Colon (tissue), 2 donors: ENCODE data around the gene CTNNA2.

Experiments used
- FAIRE-seq: peaks from 2 replicates; lab custom pipeline; 2012; peaks lifted over from hg19 to GRCh38; lab: Jason Lieb, UNC
- donor health status: control.
- donor health status: control.

Gene CTNNA2

DNA sequence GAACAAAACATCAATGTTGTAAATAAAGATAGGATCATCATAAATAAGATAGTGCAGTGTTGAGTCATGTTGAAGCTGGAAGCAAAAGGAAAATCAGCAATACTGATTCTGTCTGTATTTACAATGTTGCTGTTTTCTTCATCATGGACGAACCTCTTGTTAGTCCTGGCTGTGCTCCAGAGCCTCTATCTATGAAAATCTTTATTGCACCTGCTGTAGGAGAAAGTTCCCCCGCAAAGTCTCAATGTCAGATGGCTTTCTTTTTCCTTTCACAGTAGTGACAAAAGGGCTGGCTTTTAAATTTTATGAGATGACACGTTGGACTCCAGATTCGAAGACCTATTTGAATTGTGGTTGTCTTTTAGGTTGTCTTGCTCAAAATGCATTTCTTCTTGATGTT, 890.2 kb downstream of the CTNNA2 start:
- no peak for FAIRE-seq

DNA sequence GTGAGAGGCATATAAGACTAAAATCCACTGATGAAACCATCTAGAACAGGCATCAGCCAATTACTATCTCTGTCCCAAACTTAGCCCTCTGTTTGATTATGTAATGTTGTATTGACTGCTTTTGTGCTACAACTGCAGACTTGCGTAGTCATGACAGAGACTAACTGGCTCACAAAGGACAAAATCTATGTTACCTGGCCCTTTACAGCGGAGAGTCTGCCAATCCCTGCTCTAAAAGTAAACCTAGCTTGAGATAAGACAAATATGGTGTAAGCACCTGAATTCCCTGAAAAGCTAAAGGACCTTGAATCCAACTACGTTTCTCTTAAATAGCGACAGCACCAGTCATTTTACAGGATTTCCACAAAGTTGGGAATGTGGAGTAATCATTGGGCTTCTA, 894.5 kb downstream of the CTNNA2 start:
- FAIRE-seq = no peak

DNA sequence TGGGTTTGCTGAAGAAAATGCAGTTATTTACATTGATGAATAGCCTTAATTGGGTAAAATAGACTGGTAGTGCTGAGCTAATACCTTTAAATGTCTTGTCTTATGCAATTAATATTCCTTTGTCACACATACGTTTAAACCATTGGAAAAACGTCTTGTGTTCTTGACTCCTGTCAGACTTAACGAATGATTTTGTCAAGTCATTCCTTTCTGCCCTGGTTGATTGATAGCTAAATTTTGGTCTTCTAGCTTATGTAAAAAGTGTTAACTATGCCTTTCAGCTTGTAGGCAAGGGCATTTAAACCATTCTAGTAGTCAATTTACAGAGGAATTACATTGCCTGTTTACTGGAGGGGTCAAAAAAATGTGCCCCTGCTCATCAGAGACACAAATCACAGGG, 897.5 kb downstream of the CTNNA2 start:
- FAIRE-seq = no peak

DNA sequence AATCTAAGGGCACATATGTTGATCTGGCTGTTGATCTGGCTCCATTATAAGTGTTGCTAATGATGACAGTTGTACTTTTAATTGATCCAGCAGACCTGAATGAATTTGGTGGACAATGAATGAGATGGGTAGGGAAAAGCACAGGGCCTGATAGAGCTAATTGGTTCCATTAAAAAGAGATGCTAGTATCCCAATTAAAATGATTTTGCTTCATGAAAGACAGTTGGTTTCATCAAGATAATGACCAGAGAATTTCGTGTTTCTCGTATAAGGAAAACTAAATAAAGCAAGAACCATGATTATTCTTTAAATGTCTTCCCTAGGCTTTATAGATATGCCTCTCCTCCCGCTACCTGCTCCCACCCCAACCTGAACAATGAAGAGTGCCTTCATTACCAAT, 900.3 kb downstream of the CTNNA2 start:
- FAIRE-seq = no peak

DNA sequence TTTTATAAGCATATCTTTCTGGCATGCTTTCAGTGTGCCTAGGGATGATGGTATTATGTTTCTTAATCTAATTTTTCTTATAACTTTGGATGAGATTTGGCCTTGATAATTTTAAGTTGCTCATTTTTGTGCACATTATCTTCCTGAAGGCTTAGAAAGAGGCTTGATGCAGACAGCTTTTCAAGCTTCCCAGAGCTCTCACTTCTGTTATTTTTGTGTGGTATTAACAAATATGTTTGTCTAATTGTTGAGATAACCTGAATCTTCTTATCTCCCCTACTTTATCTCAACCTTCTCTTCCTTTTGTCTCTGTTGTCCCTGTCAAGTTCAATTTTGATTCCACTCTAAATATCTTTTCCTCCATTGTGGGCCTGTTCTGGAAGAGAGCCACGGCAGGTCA, 904.9 kb downstream of the CTNNA2 start:
- FAIRE-seq = no peak

DNA sequence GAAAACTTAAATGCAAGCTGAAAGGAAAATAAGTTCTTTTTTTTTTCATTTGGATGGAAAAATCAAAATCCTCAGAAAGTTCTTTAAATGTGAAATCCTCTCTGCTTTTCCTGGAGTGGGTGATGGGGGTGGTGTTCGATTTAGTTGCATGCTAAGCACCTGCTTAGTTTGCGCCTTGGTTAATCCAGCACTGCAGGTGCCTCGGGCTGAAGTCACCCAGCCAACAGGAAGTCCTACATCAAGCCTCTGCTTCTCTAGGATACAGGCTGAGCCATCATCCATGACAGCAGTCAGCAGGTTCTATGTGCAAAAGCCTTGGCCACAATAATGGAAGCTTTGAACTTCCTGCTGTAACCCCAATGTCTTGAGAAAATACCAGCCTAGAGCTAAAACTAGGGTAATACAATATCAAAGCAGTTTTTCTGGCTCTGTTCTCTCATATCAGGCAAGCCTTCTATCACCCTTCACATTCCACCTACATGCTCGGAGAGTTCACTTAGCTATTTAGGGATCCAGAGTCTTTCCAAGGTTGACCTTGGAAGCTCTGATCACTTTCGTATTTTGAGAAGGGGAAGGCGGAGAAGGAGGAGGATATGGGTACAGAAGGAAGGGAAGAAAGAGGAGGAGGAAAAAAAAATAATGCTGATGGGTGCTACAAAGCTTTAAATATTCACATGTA, 907.8 kb downstream of the CTNNA2 start:
- no peak for FAIRE-seq

DNA sequence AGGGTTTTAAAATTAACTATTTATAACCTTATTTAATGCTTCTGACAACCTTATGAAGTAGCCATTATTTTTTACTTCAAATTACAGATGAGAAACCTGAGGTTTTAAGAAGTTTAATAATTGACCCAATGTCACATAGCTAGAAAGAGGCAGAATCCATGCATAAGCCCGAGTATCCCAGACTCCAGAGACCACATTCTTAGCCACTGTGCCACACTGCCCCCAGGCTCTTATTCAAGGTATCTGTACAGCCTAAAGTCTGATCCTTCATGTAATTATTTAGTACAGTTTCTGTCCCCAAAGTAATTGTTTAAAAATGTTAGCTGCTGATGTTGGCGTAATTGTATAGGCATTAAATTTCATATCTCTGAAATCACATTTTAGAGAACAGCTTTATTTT, 916.4 kb downstream of the CTNNA2 start:
- FAIRE-seq = no peak

DNA sequence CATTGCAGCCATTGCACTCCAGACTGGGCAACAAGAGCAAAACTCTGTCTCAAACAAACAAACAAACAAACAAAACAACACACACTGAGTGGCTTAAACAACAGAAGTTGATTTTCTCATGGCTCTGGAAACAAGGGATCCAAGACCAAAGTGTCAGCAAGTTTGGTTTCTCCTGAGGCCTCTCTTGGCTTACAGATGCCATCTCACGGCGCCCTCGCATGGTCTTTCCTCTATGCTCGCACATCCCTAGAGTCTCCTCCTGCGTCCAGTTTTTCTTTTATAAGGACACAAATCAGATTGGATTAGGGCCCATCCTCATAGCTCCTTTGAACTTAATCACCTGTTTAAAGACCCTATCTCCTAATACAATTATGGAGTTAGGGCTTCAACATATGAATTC, 925.1 kb downstream of the CTNNA2 start:
- no peak for FAIRE-seq

DNA sequence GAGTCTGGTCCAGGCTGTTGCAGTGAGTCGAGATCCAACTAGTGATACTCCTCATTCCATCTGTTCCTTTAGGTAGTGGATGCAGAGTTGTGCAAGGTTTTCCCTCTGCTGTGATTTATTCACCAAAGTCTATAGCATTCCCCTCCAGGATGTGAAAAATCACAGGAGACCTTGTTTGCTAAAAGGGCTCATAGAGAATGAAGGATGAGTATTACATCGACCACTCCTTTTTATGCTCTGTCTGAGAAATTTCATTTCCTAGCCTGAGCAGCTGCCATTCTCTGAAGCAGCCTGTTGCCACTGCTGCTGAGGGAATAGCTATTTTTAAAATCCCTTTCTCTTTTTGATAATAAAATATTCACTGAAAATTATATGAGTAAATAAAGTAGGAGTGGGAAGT, 925.8 kb downstream of the CTNNA2 start:
- FAIRE-seq = no peak

DNA sequence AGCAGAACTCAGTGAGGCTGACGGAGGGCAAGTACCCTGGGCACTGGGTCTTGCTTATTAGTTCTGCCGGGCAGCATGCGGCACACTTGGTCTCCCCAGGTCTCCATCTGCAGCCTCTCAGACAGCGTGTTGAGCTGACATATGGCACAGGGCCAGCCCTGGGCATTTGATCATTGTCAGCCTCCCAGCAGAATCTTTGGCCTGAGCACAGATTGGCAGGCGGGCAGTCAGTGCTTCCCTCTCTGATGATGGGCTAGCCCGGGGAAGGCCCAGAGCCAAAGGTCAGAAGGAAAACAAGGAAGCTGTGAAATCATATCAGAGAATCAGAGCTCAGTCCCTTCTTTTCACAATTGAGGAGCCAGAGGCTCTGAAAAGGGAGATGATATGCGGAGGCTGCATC, 941.8 kb downstream of the CTNNA2 start:
- FAIRE-seq = no peak

DNA sequence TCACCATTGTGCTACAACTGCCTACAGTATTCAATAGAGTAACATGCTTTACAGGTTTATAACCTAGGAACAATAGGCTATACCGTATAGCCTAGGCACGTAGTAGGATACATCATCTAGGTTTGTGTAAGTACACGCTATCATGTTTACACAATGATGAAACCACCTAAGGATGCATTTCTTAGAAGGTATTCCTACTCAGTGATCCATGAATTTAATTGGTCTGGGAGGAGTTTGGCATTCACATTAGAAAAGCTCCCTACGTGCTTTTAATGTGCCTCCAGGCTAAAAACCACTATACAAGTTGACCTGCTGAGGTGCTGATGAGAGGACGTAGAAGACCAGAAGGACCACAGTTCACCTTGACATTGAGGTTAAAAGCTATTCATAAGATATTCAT, 946.2 kb downstream of the CTNNA2 start:
- no peak for FAIRE-seq

DNA sequence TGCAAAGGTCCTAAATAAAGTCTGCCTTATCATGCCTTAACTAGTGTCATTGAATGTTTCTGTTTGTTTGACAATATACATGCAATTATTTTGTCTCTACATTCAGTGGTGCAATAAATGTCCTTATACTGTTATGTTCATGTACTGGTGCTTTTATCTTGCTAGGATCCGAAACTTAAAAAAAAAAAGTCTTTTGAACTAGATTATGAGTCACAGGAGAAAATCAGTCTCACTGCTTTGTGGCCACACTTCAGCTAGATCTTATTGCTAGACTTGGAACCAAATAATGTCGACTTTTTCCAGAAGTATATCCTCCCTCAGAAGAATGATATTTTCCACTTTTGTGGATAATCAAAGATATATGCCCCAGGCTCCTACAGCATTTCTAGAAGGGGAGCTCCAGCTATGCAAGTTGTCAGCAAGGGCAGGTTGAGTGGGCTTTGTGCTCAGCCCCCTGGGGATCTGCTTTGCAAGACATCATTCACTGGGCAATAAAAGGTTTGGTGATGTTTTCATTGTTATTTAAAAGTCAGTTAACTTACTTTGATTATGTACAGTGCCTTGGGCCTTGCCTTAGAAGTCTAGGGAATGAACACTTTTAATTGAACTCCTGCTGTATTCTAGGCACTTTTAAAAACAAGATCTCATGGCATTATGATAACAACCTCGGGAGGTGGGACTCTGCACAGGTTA, 948.8 kb downstream of the CTNNA2 start:
- FAIRE-seq = no peak

DNA sequence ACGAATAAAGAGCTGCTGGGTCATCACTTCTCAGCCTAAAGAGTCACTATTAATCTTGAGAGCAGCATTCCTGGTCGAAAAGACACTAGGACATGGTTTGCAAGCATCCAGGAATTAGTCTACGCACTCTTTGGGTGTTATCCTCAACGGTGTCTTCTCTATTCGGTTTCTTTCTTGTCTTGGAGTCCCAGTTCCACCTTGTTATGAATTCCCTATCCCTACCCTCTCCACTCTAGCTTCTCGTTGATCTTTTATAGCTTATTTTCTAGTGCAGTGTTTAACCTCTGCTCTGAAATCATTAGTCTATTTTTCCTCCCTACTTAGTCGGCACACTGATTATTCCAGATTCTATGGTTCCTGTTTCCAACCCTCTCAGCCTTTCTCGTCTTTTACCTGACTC, 949.8 kb downstream of the CTNNA2 start:
- FAIRE-seq = no peak

DNA sequence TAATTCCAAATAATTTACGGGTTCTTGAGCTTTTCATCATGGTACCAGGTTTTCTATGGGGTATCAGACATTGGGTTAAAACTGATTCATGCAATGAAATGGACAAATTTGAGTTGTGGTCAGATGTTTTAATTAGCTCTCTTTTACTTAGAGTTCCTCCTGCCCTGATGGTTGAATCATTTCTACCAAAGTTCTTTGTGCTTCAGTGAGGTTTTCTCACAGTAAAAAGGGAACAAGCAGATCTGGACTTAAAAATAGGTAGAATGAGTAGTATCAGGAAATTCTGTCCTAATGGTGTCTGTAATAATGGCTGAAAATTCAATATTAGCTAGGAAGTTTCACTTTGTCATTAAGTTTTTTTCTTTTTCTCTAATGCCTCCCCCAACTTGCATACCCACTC, 951.4 kb downstream of the CTNNA2 start:
- FAIRE-seq = no peak

DNA sequence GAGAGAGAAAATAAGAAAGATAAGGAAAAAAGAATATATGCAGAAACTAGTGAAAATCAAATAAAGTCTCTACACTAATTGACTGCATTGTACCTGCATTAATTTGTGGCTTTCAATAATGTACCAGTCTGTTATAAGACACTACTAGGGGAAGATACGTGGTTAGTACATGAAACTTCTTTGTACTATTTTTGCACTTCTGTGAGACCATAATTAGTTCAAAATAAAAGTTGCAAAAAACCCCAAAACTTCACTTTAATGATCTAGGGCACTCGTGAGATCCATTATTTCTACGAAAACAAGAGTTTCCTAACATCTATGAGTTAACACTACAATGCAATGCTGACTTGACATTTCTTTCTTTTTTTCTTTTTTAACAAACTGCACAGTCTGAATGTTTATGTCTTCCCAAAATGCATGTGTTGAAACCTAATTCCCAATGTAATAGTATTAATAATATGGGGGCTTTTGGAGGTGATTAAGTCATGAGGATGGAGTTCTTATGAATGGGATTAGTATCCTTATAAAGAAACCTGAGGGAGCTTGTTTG, 954.5 kb downstream of the CTNNA2 start:
- no peak for FAIRE-seq

DNA sequence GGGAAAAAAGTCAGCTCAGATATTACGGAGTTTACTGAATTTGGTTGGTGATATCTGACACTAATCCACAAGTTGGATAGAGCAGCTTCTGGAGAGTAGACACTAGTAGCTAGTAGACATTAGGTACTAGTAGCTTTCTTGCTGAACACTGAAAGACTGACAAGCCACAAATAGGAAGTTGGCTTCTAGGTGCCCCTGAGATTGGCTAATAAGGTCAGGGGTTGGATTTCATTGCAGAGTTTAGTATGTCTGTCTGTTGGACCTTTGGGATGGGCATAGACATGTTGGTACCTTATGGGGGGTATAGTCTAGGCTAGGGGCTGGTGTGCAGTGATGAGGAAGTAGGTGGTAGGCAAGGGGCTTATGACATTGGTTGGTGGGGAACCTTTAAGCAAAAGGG, 956.6 kb downstream of the CTNNA2 start:
- no peak for FAIRE-seq

DNA sequence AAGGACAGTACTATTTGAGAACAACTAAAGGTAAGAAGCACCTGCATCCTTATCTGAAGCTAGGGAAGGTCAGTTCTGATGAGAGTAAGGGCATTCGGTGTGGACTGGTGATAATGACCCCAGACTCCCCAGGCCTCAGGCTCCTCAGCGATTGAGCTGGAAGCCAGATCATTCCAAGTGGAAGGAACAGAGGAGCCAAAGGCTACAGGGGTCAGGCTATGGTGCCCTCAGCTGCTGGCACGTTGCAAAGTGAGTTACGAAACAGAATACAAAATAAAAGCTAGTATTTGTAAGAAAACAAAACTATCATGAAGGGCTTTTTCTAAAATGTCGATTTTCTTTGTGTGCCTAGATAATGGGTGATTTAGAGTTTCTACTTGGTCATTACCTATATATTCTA, 960.2 kb downstream of the CTNNA2 start:
- FAIRE-seq = no peak

DNA sequence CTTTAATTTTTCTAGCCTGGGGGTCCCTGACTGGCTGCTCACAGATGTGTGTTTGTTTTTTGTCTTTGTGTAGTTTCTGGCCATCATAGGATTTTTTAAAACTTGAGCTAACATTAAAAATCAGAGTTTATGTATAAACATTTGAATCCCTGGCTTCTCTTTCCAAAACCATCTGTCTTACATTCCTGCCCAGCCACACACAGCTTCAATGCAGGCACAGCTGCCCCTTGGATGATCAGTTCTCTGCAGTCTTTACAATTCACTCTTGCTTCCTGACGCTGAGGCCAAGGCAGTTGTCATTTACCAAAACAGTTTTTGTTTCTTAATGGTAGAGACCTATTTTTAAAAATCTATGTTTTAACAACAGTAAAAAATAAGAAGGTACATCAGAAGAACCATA, 960.9 kb downstream of the CTNNA2 start:
- FAIRE-seq = no peak

DNA sequence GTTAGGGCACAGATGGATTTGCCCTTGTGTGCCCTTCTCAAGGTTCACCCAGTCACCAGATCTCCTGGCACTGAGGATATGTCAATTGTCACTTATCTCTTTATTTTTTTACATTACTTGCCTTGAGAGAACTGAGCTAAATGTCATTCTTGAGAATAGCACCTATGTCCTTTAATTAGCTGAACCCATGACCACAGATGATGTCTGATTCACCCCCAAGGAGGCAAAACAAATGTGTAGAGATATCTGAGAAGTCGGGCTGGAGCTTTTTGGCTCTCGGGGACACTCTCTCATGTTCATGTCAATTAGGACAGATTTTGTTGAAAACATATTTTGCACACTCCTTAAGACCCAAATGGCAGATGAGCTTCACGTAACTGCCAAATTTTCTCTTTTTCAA, 963.1 kb downstream of the CTNNA2 start:
- FAIRE-seq = no peak

DNA sequence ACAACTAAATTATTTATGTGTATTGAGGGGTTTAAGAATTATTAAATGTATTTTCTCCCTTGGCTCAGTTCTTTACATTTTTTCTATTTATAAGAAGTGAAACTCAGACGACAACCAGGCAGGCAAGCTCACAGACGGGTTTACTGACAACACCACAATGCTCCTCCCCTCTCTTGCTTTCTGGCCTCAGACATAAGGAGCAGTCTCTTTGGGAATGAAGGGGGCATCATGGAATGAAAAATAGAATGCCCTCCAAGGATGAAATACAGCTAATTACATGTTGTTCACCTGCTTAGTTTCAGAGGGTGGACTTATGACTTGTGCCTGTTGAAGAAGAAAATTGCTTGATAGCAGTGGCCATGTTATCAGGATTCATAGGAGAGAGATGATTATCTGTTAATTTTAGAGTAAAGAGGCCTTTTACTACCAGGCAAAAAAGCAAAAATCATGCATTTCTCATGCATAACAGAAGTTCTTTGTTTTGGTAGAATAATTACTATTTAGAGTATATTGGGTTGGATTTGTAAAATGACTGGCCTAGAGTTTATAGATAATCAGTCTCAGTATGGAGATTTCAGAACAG, 963.8 kb downstream of the CTNNA2 start:
- FAIRE-seq = no peak

DNA sequence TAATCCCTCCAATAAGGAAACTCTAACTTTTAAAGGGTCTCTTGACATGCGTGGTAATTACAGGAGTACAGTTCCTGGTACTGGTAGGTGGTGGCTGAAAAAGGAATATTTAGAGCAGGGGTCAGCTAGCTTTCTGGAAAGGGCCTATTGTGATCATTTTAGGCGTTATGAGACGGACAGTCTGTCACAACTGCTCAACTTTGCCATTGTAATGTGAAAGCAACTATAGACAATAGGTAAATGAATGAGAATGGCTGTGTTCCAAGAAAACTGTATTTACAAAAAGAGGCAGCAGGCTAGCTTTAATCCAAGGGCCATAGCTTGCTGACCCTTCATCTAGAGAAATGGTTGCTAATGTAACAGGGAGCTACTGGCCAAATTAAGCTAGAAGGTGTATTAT, 969.4 kb downstream of the CTNNA2 start:
- no peak for FAIRE-seq

DNA sequence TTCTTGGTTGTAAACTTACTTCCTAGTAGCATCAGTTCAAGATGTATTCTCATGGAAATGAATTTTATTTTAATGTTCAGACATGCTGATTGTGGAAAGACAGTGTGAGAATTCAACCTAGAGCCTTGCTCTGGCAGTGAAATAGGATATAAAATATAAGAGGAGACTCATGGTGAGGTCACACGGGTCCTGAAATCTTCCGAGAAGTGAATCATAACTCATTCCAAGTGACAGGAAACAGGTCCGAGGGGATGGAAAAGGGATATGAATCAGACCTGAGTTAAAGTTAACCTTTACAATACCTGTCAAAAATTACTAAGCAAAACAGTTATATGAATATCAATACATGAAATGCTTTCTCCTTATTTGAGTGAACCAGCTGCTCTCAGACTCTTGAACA, 976.9 kb downstream of the CTNNA2 start:
- no peak for FAIRE-seq

DNA sequence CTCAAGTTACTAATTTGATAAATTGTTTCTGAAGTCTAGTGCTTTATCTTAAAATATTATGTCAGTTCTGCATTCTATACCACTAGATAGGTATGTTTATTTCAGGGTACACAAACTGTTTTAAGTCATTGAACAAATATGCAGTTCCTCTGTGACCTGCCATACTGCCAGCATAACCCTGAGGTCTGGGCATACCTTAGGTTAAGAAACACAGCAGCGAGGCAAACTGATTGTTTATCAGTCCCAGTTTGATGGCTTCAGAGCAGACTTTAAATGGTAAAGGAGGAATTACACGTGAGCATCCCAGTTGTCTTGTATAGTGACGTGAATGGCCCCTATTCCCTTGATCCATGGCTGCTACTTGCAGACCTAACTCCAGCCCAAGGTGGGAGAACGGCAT, 978.1 kb downstream of the CTNNA2 start:
- FAIRE-seq = no peak

DNA sequence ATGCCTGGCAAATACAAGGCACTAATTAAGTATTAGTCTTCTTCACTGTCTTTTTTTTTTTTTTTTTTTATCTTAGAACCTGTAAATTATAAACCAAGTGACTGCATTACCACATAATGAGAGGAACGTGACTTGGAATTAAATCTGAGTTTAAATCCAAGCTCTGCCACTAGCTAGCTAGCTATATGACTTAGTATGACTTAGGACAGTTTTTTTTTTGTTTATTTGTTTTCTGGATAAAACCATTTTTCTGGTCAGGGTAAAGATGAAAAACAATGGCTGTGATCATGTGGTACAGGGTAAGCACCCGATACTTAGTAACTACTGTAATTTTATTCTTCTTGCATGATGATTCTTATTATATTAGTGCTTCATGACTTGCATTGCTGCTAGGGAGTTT, 983.5 kb downstream of the CTNNA2 start:
- no peak for FAIRE-seq
